ENCODE results near the gene ATP13A3. TPM values are rescaled to one million over a fixed set of nuclear protein-coding genes. Genes with fewer than 3 reads are reported as not detected.

ATP13A3 gene
- total and polyA plus RNA-seq, 10 of the 15 experiments (the other 5 are each of a cell fraction or from before 2014, with no cell fraction given) = 14.0 to 108 (median 69.5) TPM

- in situ Hi-C loops (cut with MboI) (no loop called here), intact Hi-C loops (cut with micrococcal nuclease; ENCODE audit: unreplicated experiment) (no loop called here)
- Histone ChIP-seq H3K36me3 (ENCODE audit: control insufficient read depth in 2 of 2, insufficient read depth in 2 of 2, low read length in 1 of 2) (peaks cover 7 to 23% of the 10 kb centered on the region in 2 experiments), H3K27ac (ENCODE audit: control insufficient read depth, insufficient read depth) (no peak overlapping the region), H3K4me3 (no peak overlapping the region), H3K27me3 (replicated peaks in 1 of 2; ENCODE audit: control insufficient read depth in 2 of 2, insufficient read depth in 2 of 2, low read length in 1 of 2) (no peaks in the 10 kb centered on the region), H4K20me1 (ENCODE audit: control insufficient read depth, insufficient read depth) (no peaks in the 10 kb centered on the region), H3K4me2 (ENCODE audit: control insufficient read depth, insufficient read depth) (no peak overlapping the region), H3K9me3 (replicated peaks; ENCODE audit: control insufficient read depth, insufficient read depth, low read length) (no peaks in the 10 kb centered on the region), H2AFZ (ENCODE audit: control insufficient read depth, low read depth, low read length) (no peak overlapping the region), H3K79me2 (ENCODE audit: control insufficient read depth, insufficient read depth, low read length) (no peaks in the 10 kb centered on the region), H3K9ac (ENCODE audit: control insufficient read depth, insufficient read depth, low read length) (no peak overlapping the region), H3K4me1 (ENCODE audit: control insufficient read depth, insufficient read depth, low read length) (no peaks in the 10 kb centered on the region)
- no TSS peak for BruUV-seq (replicated peaks)
- ChIA-PET CTCF (no interaction called here), SMC1A (ENCODE audit: uncharacterized antibody, unreplicated experiment) (no interaction called here), RAD21 (ENCODE audit: unreplicated experiment) (no interaction called here), POLR2A (no interaction called here)
- WGBS (ENCODE audit: insufficient coverage, insufficient replicate concordance, low lambda C conversion rate, missing lambda C conversion rate) = 98% methylated on average over 7 of the region's 7 CpGs
- FAIRE-seq = no peak
- no peak for ATAC-seq
- no peak for DNase-seq (ENCODE audit: low read depth, low spot score)
- no peak for TF ChIP-seq MEF2A (IDR thresholded peaks at IDR 0.05; ENCODE audit: insufficient read depth, low read depth, low read length)
- TF ChIP-seq ZBTB40 (IDR thresholded peaks at IDR 0.05; ENCODE audit: borderline replicate concordance) = no peak
- no peak for TF ChIP-seq ZNF687 (IDR thresholded peaks at IDR 0.05)
- TF ChIP-seq MLLT1 (IDR thresholded peaks at IDR 0.05) = no peak
- TF ChIP-seq ZNF274 (IDR thresholded peaks at IDR 0.05; ENCODE audit: insufficient read depth, insufficient read length) = no peak
- TF ChIP-seq HDAC2 (IDR thresholded peaks at IDR 0.05) = no peak
- TF ChIP-seq GABPA (IDR thresholded peaks at IDR 0.05; ENCODE audit: low read depth) = no peak
- no peak for TF ChIP-seq MTA2 (IDR thresholded peaks at IDR 0.05; ENCODE audit: low read depth)
- TF ChIP-seq FOXK2 (IDR thresholded peaks at IDR 0.05) = no peak
- no peak for TF ChIP-seq HDGF (IDR thresholded peaks at IDR 0.05)
- TF ChIP-seq NRF1 (conservative IDR thresholded peaks at IDR 0.05; ENCODE audit: low read depth, low read length) = no peak
- no peak for TF ChIP-seq SMAD5 (IDR thresholded peaks at IDR 0.05; ENCODE audit: low read depth)
- TF ChIP-seq POU2F2 (IDR thresholded peaks at IDR 0.05; ENCODE audit: borderline replicate concordance, low read depth, low read length) = no peak
- no peak for TF ChIP-seq ZNF217 (IDR thresholded peaks at IDR 0.05)
These were observed 61.8 kb downstream of the ATP13A3 start for GRCh38 chr3:194424953-194425352.
